Nephron (organoid): ENCODE results near the gene ARL2.
"Not testable (repeated sequence)": the region's sequence is repeated elsewhere in the genome, so short reads cannot be mapped to it uniquely, and the experiment has no call there.

Experiments used
- H3K27ac Mint-ChIP-seq, 3 experiments: 2 replicates each; pipeline ENCODE4 v1.8.0; 2020; ENCODE audit warnings: mixed read lengths in 3 of 3, mild to moderate bottlenecking in 2 of 3, moderate library complexity in 1 of 3
- H3K27me3 Mint-ChIP-seq: 2 replicates; pipeline ENCODE4 v1.8.0; 2021; ENCODE audit warnings: low read depth, mild to moderate bottlenecking, moderate library complexity, mixed read lengths
- H3K36me3 Mint-ChIP-seq: 2 replicates; pipeline ENCODE4 v1.8.0; 2020; ENCODE audit warnings: low read depth, mixed read lengths
- H3K4me1 Mint-ChIP-seq: 2 replicates; pipeline ENCODE4 v1.8.0; 2020; ENCODE audit warnings: mixed read lengths
- H3K4me3 Mint-ChIP-seq, 3 experiments: 2 replicates each; pipeline ENCODE4 v1.8.0; 2020; ENCODE audit warnings: mild to moderate bottlenecking in 3 of 3, mixed read lengths in 3 of 3, moderate library complexity in 2 of 3
- H3K9me3 Mint-ChIP-seq: 2 replicates; pipeline ENCODE4 v1.8.0; 2020; ENCODE audit warnings: mixed read lengths
- CTCF ChIP-seq, 3 experiments: fragments of 200-600 bp; sonication (generic); IDR thresholded peaks; one replicate each; pipeline ENCODE4 v1.5.0; 2021; ENCODE audit warnings: antibody characterized with exemption in 3 of 3; ENCODE audit not compliant: unreplicated experiment in 3 of 3

ARL2 gene

DNA sequence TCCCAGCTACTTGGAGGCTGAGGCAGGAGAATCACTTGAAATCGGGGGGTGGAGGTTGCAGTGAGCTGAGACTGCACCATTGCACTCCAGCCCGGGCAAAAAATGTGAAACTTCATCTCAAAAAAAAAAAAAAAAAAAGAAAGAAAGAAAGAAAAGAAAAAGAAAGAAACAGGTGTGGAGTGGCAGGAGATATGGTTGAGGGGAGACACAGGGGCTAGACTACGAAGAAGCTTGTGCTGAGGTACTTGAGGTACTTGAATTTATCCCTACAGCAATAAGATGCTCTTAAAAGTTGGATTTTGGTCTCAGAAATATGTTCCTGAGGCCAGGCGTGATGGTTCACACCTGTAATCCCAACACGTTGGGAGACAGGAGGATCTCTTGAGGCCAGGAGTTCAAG is 39.8 kb upstream of the ARL2 start:
- Mint-ChIP-seq H3K27me3 (peaks cover 4% of the 10 kb centered on the region), H3K27ac (no peak overlapping the region), H3K4me3 (no peak overlapping the region), H3K9me3 (no peaks in the 10 kb centered on the region), H3K4me1 (no peaks in the 10 kb centered on the region), H3K36me3 (no peaks in the 10 kb centered on the region)
- TF ChIP-seq CTCF (IDR thresholded peaks at IDR 0.05; ENCODE audit: unreplicated experiment in 3 of 3), result no peak

DNA sequence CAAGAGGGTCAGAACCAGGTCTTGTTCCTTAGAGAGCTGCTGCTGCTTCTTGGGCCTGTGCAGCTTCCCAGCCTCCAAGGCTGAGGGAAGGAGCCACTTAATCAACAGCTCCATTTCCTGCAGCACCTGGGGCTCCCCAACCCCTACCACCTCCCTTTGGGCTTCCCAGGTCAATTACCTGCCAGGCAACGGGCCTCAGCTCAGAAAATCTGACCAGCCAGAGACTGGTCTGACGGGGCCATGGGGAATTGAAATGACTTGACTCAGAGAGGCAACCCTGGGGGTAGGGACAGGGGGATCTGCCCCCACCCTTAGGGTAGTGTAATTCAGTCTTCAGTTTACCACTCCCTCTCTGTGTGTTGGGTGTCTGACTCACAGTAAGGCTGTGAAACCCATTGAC is 37.3 kb upstream of the ARL2 start:
- Mint-ChIP-seq H3K9me3 (no peaks in the 10 kb centered on the region), H3K4me3 (no peak overlapping the region), H3K27me3 (peaks cover 7% of the 10 kb centered on the region), H3K27ac (no peak overlapping the region), H3K36me3 (no peaks in the 10 kb centered on the region), H3K4me1 (no peaks in the 10 kb centered on the region)
- no peak for TF ChIP-seq CTCF (IDR thresholded peaks at IDR 0.05; ENCODE audit: unreplicated experiment in 3 of 3)

DNA sequence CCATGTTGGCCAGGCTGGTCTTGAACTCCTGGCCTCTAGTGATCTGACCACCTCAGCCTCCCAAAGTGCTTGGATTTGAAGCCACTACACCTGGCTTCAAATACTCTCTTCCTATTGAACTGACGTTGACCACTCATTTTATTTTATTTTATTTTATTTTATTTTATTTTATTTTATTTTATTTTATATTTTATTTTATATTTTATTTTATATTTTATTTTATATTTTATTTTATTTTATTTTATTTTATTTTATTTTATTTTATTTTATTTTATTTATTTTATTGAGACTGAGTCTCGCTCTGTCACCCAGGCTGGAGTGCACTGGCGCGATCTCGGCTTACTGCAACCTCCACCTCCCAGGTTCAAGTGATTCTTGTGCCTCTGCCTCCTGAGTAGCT is 30.6 kb upstream of the ARL2 start:
- H3K4me1 Mint-ChIP-seq, H3K9me3 Mint-ChIP-seq, H3K27me3 Mint-ChIP-seq, H3K27ac Mint-ChIP-seq, H3K4me3 Mint-ChIP-seq, H3K36me3 Mint-ChIP-seq: not testable (repeated sequence)

DNA sequence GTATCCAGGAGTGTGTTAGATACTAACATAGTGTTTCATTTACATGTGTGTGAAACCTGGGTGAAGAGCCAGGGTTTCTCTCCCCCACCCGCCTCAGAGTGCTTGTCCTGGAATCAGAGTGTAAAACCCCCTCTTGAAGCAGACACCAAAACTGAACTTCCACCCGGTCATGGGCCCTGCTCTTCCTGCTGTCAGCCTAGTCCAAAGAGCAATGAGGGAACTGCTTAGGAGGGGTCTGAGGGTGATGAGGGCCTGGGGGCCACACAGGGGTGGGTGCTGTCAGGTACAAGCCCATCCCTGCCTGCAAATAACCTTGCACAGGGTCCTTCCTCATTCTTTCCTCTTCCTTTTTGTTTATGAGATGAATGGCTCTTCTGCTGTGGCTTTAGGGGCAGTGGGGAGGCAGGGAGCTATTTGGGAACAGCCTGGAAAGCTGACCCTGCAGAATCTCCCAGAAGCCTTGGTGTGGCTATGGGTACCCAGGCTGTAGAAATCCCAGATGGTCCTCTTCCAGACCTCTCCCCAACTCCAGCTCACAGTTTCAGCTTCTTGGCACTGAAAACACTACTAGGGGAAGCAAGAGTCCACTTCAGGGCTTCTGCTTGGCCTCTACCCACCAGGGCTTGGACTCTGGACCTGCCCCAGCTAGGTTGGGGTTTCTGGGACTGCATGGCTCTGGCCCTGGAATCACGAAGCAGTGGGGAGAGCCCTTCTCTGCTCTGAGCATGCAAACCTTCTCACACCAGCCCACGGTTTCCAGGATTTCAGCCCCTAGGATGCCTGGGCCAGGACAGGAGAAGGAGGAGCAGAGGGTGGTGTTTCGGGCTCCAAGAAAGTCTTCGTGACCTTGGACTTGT is 25.7 kb upstream of the ARL2 start:
- Mint-ChIP-seq H3K27me3 (no peaks in the 10 kb centered on the region), H3K27ac (peak overlapping the region in 1 of 3 experiments; percentile 95), H3K36me3 (no peaks in the 10 kb centered on the region), H3K4me3 (no peak overlapping the region), H3K4me1 (peaks cover 21% of the 10 kb centered on the region), H3K9me3 (no peaks in the 10 kb centered on the region)
- no peak for TF ChIP-seq CTCF (IDR thresholded peaks at IDR 0.05; ENCODE audit: unreplicated experiment in 3 of 3)

DNA sequence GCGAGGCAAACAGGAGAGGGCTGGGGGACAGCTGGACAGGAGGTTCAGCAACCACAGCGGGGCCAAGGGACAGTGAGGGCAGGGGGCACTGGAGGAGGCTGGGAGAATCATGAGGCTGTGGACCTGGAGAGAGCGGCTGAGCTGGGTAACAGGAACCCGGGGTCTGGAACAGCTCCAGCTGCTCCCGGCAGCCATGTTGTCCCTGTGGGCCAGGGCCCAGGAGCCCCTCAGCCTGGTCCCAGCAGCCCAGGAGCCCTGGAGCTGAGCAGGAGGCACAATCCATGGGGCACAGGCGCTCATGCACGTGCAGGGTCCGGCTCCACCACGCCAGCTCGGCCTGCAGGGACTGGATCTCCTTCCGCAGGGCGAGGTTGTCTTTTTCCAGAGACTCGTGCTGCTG is 24.5 kb upstream of the ARL2 start:
- Mint-ChIP-seq H3K27ac (peak overlapping the region in 2 of 3 experiments; percentile 62 to 95), H3K4me3 (peak overlapping the region in 1 of 3 experiments; percentile 40), H3K4me1 (peaks cover 21% of the 10 kb centered on the region), H3K27me3 (no peaks in the 10 kb centered on the region), H3K36me3 (no peaks in the 10 kb centered on the region), H3K9me3 (no peaks in the 10 kb centered on the region)
- TF ChIP-seq CTCF (IDR thresholded peaks at IDR 0.05; ENCODE audit: unreplicated experiment in 3 of 3), result no peak

DNA sequence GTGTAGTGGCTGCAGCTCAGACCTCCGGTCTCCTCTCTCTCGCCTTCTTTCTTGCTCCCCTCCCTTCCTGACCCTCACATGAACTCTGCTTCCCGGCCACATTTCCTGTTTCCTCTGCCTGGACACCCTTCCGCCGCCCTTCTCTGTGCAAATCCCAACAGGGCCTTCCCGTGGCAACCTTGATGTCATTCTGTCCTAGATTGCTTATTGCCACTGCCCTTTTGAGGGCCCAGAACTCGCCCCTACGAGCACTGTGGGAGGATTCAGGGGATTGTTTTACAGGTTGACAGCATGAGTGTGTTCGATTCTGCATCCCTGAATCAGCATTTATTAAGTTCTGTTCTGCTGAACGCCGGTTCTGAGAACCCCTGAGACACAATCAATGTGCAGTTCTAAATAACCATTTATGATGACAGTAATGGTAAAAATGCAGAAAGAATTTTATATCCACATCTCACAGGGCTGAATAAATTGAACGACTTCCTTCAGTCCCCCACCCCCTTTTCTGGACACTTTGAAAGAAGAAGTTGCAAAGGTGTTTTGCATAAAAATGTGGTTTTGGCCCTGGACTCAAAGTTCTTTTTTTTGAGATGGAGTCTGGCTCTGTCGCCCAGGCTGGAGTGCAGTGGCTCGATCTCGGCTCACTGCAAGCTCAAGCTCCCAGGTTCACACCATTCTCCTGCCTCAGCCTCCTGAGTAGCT is 23.6 kb upstream of the ARL2 start:
- no peaks in the 10 kb centered on the region for H3K36me3 Mint-ChIP-seq
- H3K4me1 Mint-ChIP-seq, result peaks cover 21% of the 10 kb centered on the region
- no peaks in the 10 kb centered on the region for H3K9me3 Mint-ChIP-seq
- TF ChIP-seq CTCF (IDR thresholded peaks at IDR 0.05; ENCODE audit: unreplicated experiment in 3 of 3), result no peak
- H3K4me3 Mint-ChIP-seq, result peak overlapping the region; percentile 9 to 57 (median 41)
- H3K27me3 Mint-ChIP-seq, result no peaks in the 10 kb centered on the region
- peak overlapping the region; percentile 84 to 95 (median 91) for H3K27ac Mint-ChIP-seq
